IMR-90 (cell line): ENCODE results near the gene LY86. TPM values are rescaled to one million over a fixed set of nuclear protein-coding genes. Genes with fewer than 3 reads are reported as not detected.

Experiments
- ATAC-seq: fragments of 200-7000 bp; cut with Tn5 transposase; 2 replicates; pipeline ENCODE4 v1.9.1; 2020; ENCODE audit warnings: low read depth, mild to moderate bottlenecking, moderate library complexity
- BruUV-seq: library from RNA; stranded (reverse); fragments of 400-500 nt; replicated peaks from 2 replicates; lab custom pipeline; 2021; lab: Mats Ljungman, UMichigan
- CTCF ChIA-PET: fragments of 300-600 bp; formaldehyde crosslinking; extraction: SDS; loops from one replicate; lab custom pipeline; 2021; ENCODE audit warnings: antibody characterized with exemption; lab: Yijun Ruan, JAX
- POLR2A ChIA-PET: fragments of 300-600 bp; sonication (Branson Sonifier 250); formaldehyde crosslinking; loops from one replicate; lab custom pipeline; 2022; ENCODE audit warnings: antibody characterized with exemption; ENCODE audit not compliant: unreplicated experiment; lab: Charles Lee
- DNase-seq: peaks from one replicate; pipeline ENCODE4 v3.0.0; 2013
- H2AFZ ChIP-seq: replicated peaks from 2 replicates; pipeline ENCODE3; 2013; ENCODE audit warnings: low read length, mild to moderate bottlenecking; ENCODE audit not compliant: poor library complexity
- H2AK5ac ChIP-seq: 2 replicates; pipeline ENCODE4 v1.6.1; 2013; ENCODE audit warnings: low read depth, low read length, inconsistent platforms
- H2AK9ac ChIP-seq: replicated peaks from 2 replicates; pipeline ENCODE3; 2013; ENCODE audit warnings: mild to moderate bottlenecking, low read depth, low read length, moderate library complexity; ENCODE audit not compliant: poor library complexity
- H2BK120ac ChIP-seq: 2 replicates; pipeline ENCODE4 v1.6.1; 2013; ENCODE audit warnings: low read depth, low read length, inconsistent platforms
- H2BK15ac ChIP-seq: 3 replicates; pipeline ENCODE4 v1.6.1; 2013; ENCODE audit warnings: low read depth, low read length, inconsistent platforms
- H2BK20ac ChIP-seq: 2 replicates; pipeline ENCODE4 v1.6.1; 2013; ENCODE audit warnings: low read depth, mild to moderate bottlenecking, inconsistent platforms, low read length, moderate library complexity
- H2BK5ac ChIP-seq: 2 replicates; pipeline ENCODE4 v1.6.1; 2013; ENCODE audit warnings: mild to moderate bottlenecking, low read depth, low read length, inconsistent platforms; ENCODE audit not compliant: poor library complexity, severe bottlenecking
- H3K14ac ChIP-seq: replicated peaks from 2 replicates; pipeline ENCODE4 v1.6.1; 2013; ENCODE audit warnings: low read depth, low read length, inconsistent platforms
- H3K18ac ChIP-seq: 2 replicates; pipeline ENCODE4 v1.6.1; 2013; ENCODE audit warnings: low read depth, low read length, control low read depth
- H3K23ac ChIP-seq: 2 replicates; pipeline ENCODE4 v1.6.1; 2013; ENCODE audit warnings: low read depth, low read length, inconsistent platforms
- H3K27ac ChIP-seq: 2 replicates; pipeline ENCODE4 v1.5.1; 2013; ENCODE audit warnings: mild to moderate bottlenecking, control low read depth, low read length; ENCODE audit not compliant: insufficient read depth
- H3K27me3 ChIP-seq: 2 replicates; pipeline ENCODE4 v1.6.1; 2013; ENCODE audit warnings: low read length; ENCODE audit not compliant: control insufficient read depth, insufficient read depth
- H3K36me3 ChIP-seq: 2 replicates; pipeline ENCODE4 v1.6.1; 2013; ENCODE audit warnings: low read length, mixed read lengths; ENCODE audit not compliant: control insufficient read depth, insufficient read depth
- H3K4ac ChIP-seq: 2 replicates; pipeline ENCODE4 v1.6.1; 2013; ENCODE audit warnings: low read depth, low read length, inconsistent platforms
- H3K4me1 ChIP-seq: 2 replicates; pipeline ENCODE4 v1.6.1; 2013; ENCODE audit warnings: low read length, mixed read lengths; ENCODE audit not compliant: control insufficient read depth, insufficient read depth
- H3K4me2 ChIP-seq: 2 replicates; pipeline ENCODE4 v1.6.1; 2013; ENCODE audit warnings: low read depth, mild to moderate bottlenecking, control low read depth, low read length, moderate library complexity
- H3K4me3 ChIP-seq: 2 replicates; pipeline ENCODE4 v1.5.1; 2013; ENCODE audit warnings: low read depth, mild to moderate bottlenecking, control low read depth, low read length, moderate library complexity; ENCODE audit not compliant: insufficient read depth
- H3K56ac ChIP-seq: 2 replicates; pipeline ENCODE4 v1.6.1; 2013; ENCODE audit warnings: low read length, inconsistent platforms; ENCODE audit not compliant: insufficient read depth; ENCODE audit errors: extremely low read depth
- H3K79me1 ChIP-seq, 2 experiments: 2 replicates each; pipeline ENCODE4 v1.6.1; 2013; ENCODE audit warnings: low read length in 2 of 2, inconsistent platforms in 1 of 2, low read depth in 1 of 2
- H3K9ac ChIP-seq: 2 replicates; pipeline ENCODE4 v1.6.1; 2013; ENCODE audit warnings: low read depth, low read length, control low read depth
- H3K9me1 ChIP-seq: 2 replicates; pipeline ENCODE4 v1.6.1; 2013; ENCODE audit warnings: low read length, inconsistent platforms; ENCODE audit not compliant: insufficient read depth
- H3K9me3 ChIP-seq: 2 replicates; pipeline ENCODE4 v1.6.1; 2013; ENCODE audit warnings: low read length; ENCODE audit not compliant: control insufficient read depth, insufficient read depth
- H4K20me1 ChIP-seq: 2 replicates; pipeline ENCODE4 v1.6.1; 2013; ENCODE audit warnings: low read length, inconsistent platforms; ENCODE audit not compliant: insufficient read depth
- H4K5ac ChIP-seq: 2 replicates; pipeline ENCODE4 v1.6.1; 2013; ENCODE audit warnings: mild to moderate bottlenecking, low read depth, low read length, control low read depth
- H4K8ac ChIP-seq, 2 experiments: 2 replicates each; pipeline ENCODE4 v1.6.1; 2013; ENCODE audit warnings: low read depth in 2 of 2, low read length in 2 of 2, control low read depth in 1 of 2, inconsistent platforms in 1 of 2
- H4K91ac ChIP-seq: 2 replicates; pipeline ENCODE4 v1.6.1; 2013; ENCODE audit warnings: low read depth, low read length, inconsistent platforms; ENCODE audit not compliant: insufficient read depth
- CTCF ChIP-seq: conservative IDR thresholded peaks from 2 replicates; pipeline ENCODE4 v1.5.1; 2012; ENCODE audit warnings: mild to moderate bottlenecking, low read depth, low read length, improper control_type of control experiment
- WGBS, 2 experiments: methylation state at CpG; one replicate each; pipeline versions ENCODE4 v1.1.5 to v1.1.7; 2013; ENCODE audit warnings: missing lambda C conversion rate in 2 of 2; ENCODE audit not compliant: insufficient read length in 1 of 2; ENCODE audit errors: extremely low coverage in 2 of 2; 5-methylcytosine and 5-hydroxymethylcytosine counted together
- dilution Hi-C: fragments of 300-500 bp; cut with HindIII; formaldehyde crosslinking; loops from one replicate; pipeline ENCODE4 v1.14.3; 2018; ENCODE audit warnings: low sequenced_read_pairs; ENCODE audit not compliant: unreplicated experiment
- in situ Hi-C: fragments of 300-500 bp; cut with MboI; formaldehyde crosslinking; loops from 3 replicates; pipeline ENCODE4 v1.14.3; 2019; ENCODE audit warnings: low sequenced_read_pairs, inconsistent platforms, mixed read lengths
- intact Hi-C: fragments of 100-400 bp; cut with micrococcal nuclease; formaldehyde crosslinking; loops from 2 replicates; pipeline ENCODE4 v1.10.0; 2022
- polyA plus RNA-seq, 3 experiments: library from polyadenylated mRNA; depleted of rRNA; stranded (reverse); fragments of >200 nt; gene quantifications; 2 replicates each; pipeline ENCODE4 v1.2.3, GENCODE V29; 2012; ENCODE audit warnings: low replicate concordance in 1 of 3
- total RNA-seq: library from RNA; depleted of rRNA; stranded (reverse); fragments of >200 nt; gene quantifications from 2 replicates; pipeline ENCODE4 v1.2.3, GENCODE V29; 2012

Gene LY86
- total and polyA plus RNA-seq, 2 of the 4 experiments (the other 2 are of a cell fraction) = not detected

GRCh38 chr6:6592826-6593475 is 4.4 kb downstream of the LY86 start:
- no peak overlapping the region for H2BK15ac ChIP-seq
- intact Hi-C loops = no loop called here
- WGBS, 2 experiments = no CpG with 5 or more reads among the region's 1 CpG
- H3K27ac ChIP-seq = no peak overlapping the region
- H3K9me1 ChIP-seq = no peaks in the 10 kb centered on the region
- no peak overlapping the region for H3K4me2 ChIP-seq
- H3K4me1 ChIP-seq = no peaks in the 10 kb centered on the region
- H2BK20ac ChIP-seq = no peak overlapping the region
- H3K9ac ChIP-seq = no peak overlapping the region
- H3K36me3 ChIP-seq = no peaks in the 10 kb centered on the region
- BruUV-seq = no TSS peak
- H3K56ac ChIP-seq = no peak overlapping the region
- no peak overlapping the region for H4K91ac ChIP-seq
- ChIA-PET POLR2A (no interaction called here), CTCF (no interaction called here)
- H3K4me3 ChIP-seq = no peak overlapping the region
- no peak for DNase-seq
- ATAC-seq = no peak
- no peaks in the 10 kb centered on the region for H4K20me1 ChIP-seq
- TF ChIP-seq CTCF = no peak
- no peak overlapping the region for H3K4ac ChIP-seq
- H2AK9ac ChIP-seq = no peak overlapping the region
- no peak overlapping the region for H2BK120ac ChIP-seq
- no peak overlapping the region for H2AFZ ChIP-seq
- H3K79me1 ChIP-seq = no peaks in the 10 kb centered on the region
- H4K5ac ChIP-seq = no peak overlapping the region
- dilution Hi-C loops = no loop called here
- in situ Hi-C loops = no loop called here
- H3K27me3 ChIP-seq = no peaks in the 10 kb centered on the region
- no peak overlapping the region for H4K8ac ChIP-seq
- peaks cover 15% of the 10 kb centered on the region for H3K9me3 ChIP-seq
- H3K18ac ChIP-seq = no peak overlapping the region
- no peak overlapping the region for H2BK5ac ChIP-seq
- no peak overlapping the region for H3K14ac ChIP-seq
- no peak overlapping the region for H2AK5ac ChIP-seq
- no peak overlapping the region for H3K23ac ChIP-seq
